Aorta (tissue), 5 donors: Measurements from ENCODE around the gene EIPR1. TPM values are rescaled to one million over a fixed set of nuclear protein-coding genes. Genes with fewer than 3 reads are reported as not detected.

ENCODE experiments used
- ATAC-seq: fragments of 200-7000 bp; cut with Tn5 transposase; one replicate; pipeline ENCODE4 v1.9.1; 2022; ENCODE audit warnings: moderate library complexity; ENCODE audit not compliant: low FRiP score
- DNase-seq, 2 donors: peaks; one replicate each; pipeline ENCODE4 v3.0.0-alpha.2; 2020
- H3K27ac ChIP-seq, 2 donors: one replicate each; pipeline ENCODE4 v1.5.1; 2013; ENCODE audit warnings: low read length in 2 of 2, mild to moderate bottlenecking in 2 of 2, moderate library complexity in 2 of 2, control low read depth in 1 of 2, inconsistent platforms in 1 of 2, low read depth in 1 of 2
- H3K27me3 ChIP-seq, 2 donors: one replicate each; pipeline ENCODE4 v1.6.1; 2013; ENCODE audit warnings: control low read depth in 1 of 2, low read length in 1 of 2, mild to moderate bottlenecking in 1 of 2, moderate library complexity in 1 of 2; ENCODE audit not compliant: insufficient read depth in 2 of 2, control insufficient read depth in 1 of 2
- H3K36me3 ChIP-seq, 2 donors: one replicate each; pipeline ENCODE4 v1.6.1; 2013; ENCODE audit warnings: control low read depth in 1 of 2, low read length in 1 of 2, mild to moderate bottlenecking in 1 of 2; ENCODE audit not compliant: insufficient read depth in 2 of 2, control insufficient read depth in 1 of 2
- H3K4me1 ChIP-seq, 2 donors: one replicate each; pipeline ENCODE4 v1.6.1; 2013; ENCODE audit warnings: low read length in 2 of 2, control low read depth in 1 of 2, mild to moderate bottlenecking in 1 of 2, moderate library complexity in 1 of 2; ENCODE audit not compliant: insufficient read depth in 2 of 2, control insufficient read depth in 1 of 2
- H3K4me3 ChIP-seq, 2 donors: one replicate each; pipeline ENCODE4 v1.5.1; 2013; ENCODE audit warnings: low read length in 2 of 2, control low read depth in 1 of 2, mild to moderate bottlenecking in 1 of 2
- H3K9me3 ChIP-seq: one replicate; pipeline ENCODE4 v1.6.1; 2013; ENCODE audit warnings: mild to moderate bottlenecking, low read length; ENCODE audit not compliant: control insufficient read depth
- WGBS, 2 donors: extraction: QIAGEN DNeasy Blood & Tissue Kit; methylation state at CpG; one replicate each; pipeline ENCODE4 v1.1.7; 2013; 5-methylcytosine and 5-hydroxymethylcytosine counted together
- intact Hi-C, 2 donors: fragments of 100-400 bp; cut with DNase I; formaldehyde crosslinking; loops; one replicate each; pipeline versions ENCODE4 v1.14.2 to v1.15.0; 2022
- polyA plus RNA-seq, 2 donors: library from polyadenylated mRNA; stranded (reverse); fragments of 200-250 nt; gene quantifications; one replicate each; pipeline ENCODE4 v1.2.3, GENCODE V29; 2013
- total RNA-seq, 2 donors: library from RNA; stranded (reverse); fragmentation: NEBNext Ultra II Directional; extraction: Animal tissue kit (Norgen Biotek cat#: 25700); gene quantifications; one replicate each; pipeline ENCODE4 v1.2.1, GENCODE V29; 2021
- donor health status: healthy with polysubstance abuse.
- donor health status: Bipolar disorder and iron deficiency.
- donor health status: DM: no; HTN: no; CAD: no.
- donor health status: DM: no; HTN: no; CAD: no.
- donor health status: DM: yes; HTN: yes; CAD: no.

The EIPR1 gene
- total and polyA plus RNA-seq, 4 donors: 9.7 to 13.7 (median 10.0) TPM

DNA sequence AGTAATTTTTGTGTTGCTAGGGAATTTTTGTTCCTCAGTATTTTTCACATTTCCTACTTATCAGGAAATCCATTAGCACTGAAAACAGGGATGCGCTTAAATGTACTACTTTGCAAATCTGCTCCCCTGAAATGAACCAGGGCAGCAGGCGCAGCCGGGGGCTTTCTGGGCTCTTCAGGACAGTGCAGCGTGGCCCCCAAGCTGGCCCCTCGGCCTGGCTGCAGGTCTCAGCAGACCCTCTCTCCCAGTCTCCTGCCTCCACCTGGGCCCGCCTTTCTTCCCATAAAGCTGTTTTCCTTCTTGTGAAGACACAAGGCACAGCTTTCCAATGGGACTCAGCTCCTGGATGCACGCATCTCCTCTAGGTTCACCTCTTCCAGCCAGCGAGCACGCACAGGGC lies 35.3 kb downstream of the EIPR1 start:
- intact Hi-C loops: no loop called here
- WGBS, 2 donors: 94 to 96% methylated on average over 9 of the region's 9 CpGs
- Histone ChIP-seq H3K4me1 (no peaks in the 10 kb centered on the region), H3K27me3 (no peaks in the 10 kb centered on the region), H3K27ac (no peak overlapping the region), H3K4me3 (no peak overlapping the region), H3K9me3 (no peaks in the 10 kb centered on the region), H3K36me3 (no peaks in the 10 kb centered on the region)
- ATAC-seq (no peak), DNase-seq (no peak)

DNA sequence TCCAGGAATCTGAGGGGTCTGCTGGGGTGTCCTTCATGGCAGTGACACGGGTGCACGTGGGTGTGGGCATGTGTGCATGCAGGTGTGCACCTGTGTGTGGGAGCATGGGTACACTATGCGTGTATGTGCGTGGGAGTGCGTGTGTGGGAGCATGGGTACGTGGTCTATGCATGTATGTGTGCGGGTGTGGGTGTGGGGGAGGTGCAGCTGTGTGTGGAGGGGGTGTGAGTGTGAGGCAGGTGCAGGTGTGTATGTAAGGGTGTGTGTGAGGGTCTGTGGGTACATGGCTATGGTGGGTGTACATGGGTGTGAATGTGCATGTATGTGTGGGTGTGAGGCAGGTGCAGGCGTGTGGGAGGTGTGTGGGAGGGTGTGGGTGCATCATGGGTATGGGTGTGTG lies 36.3 kb downstream of the EIPR1 start:
- WGBS, 2 donors: 95 to 96% methylated on average over 8 of the region's 8 CpGs
- Histone ChIP-seq H3K27me3 (no peaks in the 10 kb centered on the region), H3K4me1 (no peaks in the 10 kb centered on the region), H3K9me3 (no peaks in the 10 kb centered on the region), H3K36me3 (no peaks in the 10 kb centered on the region), H3K27ac (no peak overlapping the region), H3K4me3 (no peak overlapping the region)
- DNase-seq (no peak), ATAC-seq (no peak)
- intact Hi-C loops: no loop called here

DNA sequence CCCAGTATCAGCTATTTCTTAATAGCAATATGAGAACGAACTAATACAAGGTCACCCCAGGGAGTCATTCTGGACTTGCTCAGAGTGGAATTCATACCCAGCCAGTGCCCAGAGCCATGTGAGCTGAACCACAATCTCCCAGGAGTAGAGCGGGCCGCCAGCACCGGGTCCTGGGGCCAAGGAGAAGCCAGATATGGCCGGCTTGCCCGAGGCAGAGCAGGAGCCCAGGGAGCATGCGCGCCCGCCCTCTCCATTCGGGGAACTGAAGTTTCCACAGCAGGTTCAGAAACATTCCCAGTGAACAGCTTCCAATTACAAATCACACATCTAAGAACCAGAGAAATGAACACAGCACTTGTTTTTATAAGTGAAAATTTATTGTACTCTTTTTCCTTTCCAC lies 37.5 kb downstream of the EIPR1 start:
- H3K27ac ChIP-seq: no peak overlapping the region
- 92 to 95% methylated on average over 10 of the region's 10 CpGs for WGBS, 2 donors
- no peak for DNase-seq
- H3K4me1 ChIP-seq: no peaks in the 10 kb centered on the region
- no peaks in the 10 kb centered on the region for H3K27me3 ChIP-seq
- intact Hi-C loops: no loop called here
- H3K4me3 ChIP-seq: no peak overlapping the region
- H3K36me3 ChIP-seq: no peaks in the 10 kb centered on the region
- ATAC-seq: no peak
- H3K9me3 ChIP-seq: no peaks in the 10 kb centered on the region

DNA sequence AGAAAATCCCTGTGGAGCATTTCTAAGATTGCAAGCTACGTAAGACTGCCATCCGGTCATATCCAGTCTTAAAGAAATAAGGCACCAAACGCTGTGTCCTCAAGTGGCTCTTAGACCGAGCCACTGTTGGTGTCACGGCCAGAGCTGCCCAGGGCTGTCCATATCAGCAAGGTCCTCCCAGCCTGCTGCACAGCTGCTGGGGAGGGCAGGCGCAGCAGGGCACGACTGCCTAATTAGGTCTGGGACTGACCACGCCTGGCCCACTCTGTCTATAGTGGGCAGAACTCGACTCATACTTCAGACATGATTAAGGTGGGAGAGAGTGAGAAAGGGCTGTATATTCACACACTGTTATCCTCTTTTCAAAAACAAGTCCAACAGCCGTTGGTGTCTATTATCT lies 39.3 kb downstream of the EIPR1 start:
- DNase-seq: no peak

DNA sequence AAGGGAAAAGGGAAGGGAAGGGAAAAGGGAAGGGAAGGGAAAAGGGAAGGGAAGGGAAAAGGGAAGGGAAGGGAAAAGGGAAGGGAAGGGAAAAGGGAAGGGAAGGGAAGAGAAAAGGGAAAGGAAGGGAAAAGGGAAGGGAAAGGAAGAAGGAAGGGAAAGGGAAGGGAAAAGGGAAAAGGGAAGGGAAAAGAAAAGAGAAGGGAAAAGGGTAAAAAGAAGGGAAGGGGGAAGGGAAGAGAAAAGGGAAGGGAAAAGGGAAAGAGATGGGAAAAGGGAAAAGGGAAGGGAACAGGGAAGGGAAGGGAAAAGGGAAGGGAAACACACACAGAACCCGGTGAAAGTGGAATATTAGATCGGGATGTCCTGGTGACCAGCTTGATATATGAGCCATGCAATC lies 40.8 kb downstream of the EIPR1 start:
- intact Hi-C loops: no loop called here
- 97% methylated on average over 2 of the region's 2 CpGs for WGBS, 2 donors
- H3K36me3 ChIP-seq: peaks cover 0 to 2% of the 10 kb centered on the region in 2 donors
- no peak overlapping the region for H3K27ac ChIP-seq
- ATAC-seq: no peak
- H3K27me3 ChIP-seq: no peaks in the 10 kb centered on the region
- no peaks in the 10 kb centered on the region for H3K9me3 ChIP-seq
- H3K4me1 ChIP-seq: no peaks in the 10 kb centered on the region
- no peak overlapping the region for H3K4me3 ChIP-seq
- no peak for DNase-seq

More for the DNA sequence above, 39.3 kb downstream of the EIPR1 start:
- Histone ChIP-seq H3K27ac (no peak overlapping the region), H3K9me3 (no peaks in the 10 kb centered on the region), H3K36me3 (no peaks in the 10 kb centered on the region), H3K27me3 (no peaks in the 10 kb centered on the region), H3K4me1 (no peaks in the 10 kb centered on the region), H3K4me3 (no peak overlapping the region)
- ATAC-seq: no peak
- intact Hi-C loops: no loop called here
- 91 to 93% methylated on average over 10 of the region's 10 CpGs for WGBS, 2 donors

GRCh38 chr2:3334392-3335345 lies 42.9 kb downstream of the EIPR1 start:
- DNase-seq (no peak), ATAC-seq (peak; percentile 68)
- intact Hi-C loops: no loop called here
- 77 to 83% methylated on average over 24 of the region's 24 CpGs for WGBS, 2 donors
- Histone ChIP-seq H3K4me3 (no peak overlapping the region), H3K27ac (no peak overlapping the region), H3K27me3 (no peaks in the 10 kb centered on the region), H3K36me3 (peaks cover 0 to 4% of the 10 kb centered on the region in 2 donors), H3K9me3 (no peaks in the 10 kb centered on the region), H3K4me1 (no peaks in the 10 kb centered on the region)

- Histone ChIP-seq H3K4me3 (no peak overlapping the region), H3K4me1 (no peaks in the 10 kb centered on the region), H3K27ac (no peak overlapping the region), H3K9me3 (no peaks in the 10 kb centered on the region), H3K36me3 (peaks cover 0 to 4% of the 10 kb centered on the region in 2 donors), H3K27me3 (no peaks in the 10 kb centered on the region)
- no peak for ATAC-seq
- DNase-seq: no peak
- intact Hi-C loops: no loop called here
- WGBS, 2 donors: 72 to 83% methylated on average over 8 of the region's 8 CpGs
Measured at GRCh38 chr2:3332133-3332532, 45.5 kb downstream of the EIPR1 start.

DNA sequence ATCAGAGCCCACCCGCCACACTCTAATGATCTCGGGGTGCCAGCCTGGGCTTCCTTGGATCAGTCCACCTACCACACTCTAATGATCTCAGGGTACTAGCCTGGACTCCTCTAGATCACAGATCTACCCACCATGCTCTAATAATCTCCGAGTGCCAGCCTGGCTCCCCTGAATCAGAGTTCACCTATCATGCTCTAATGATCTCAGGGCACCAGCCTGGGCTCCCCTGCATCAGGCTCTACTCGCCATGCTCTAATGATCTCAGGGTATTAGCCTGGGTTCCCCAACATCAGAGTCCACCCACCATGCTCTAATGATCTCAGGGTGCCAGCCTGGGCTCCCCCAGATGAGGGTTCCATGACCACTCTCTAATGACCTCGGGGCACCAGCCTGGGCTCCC lies 48.1 kb downstream of the EIPR1 start:
- Histone ChIP-seq H3K27ac (no peak overlapping the region), H3K36me3 (peaks cover 0 to 4% of the 10 kb centered on the region in 2 donors), H3K4me1 (no peaks in the 10 kb centered on the region), H3K9me3 (no peaks in the 10 kb centered on the region), H3K27me3 (no peaks in the 10 kb centered on the region), H3K4me3 (no peak overlapping the region)
- DNase-seq (no peak), ATAC-seq (no peak)
- WGBS, 2 donors: 87% methylated on average over 5 of the region's 5 CpGs
- intact Hi-C loops: no loop called here

GRCh38 chr2:3326871-3327270 lies 50.7 kb downstream of the EIPR1 start:
- 87 to 90% methylated on average over 15 of the region's 15 CpGs for WGBS, 2 donors
- peaks cover 0 to 2% of the 10 kb centered on the region in 2 donors for H3K36me3 ChIP-seq
- H3K4me3 ChIP-seq: no peak overlapping the region
- DNase-seq: peak in 1 of 2 donors; percentile 65
- no peaks in the 10 kb centered on the region for H3K4me1 ChIP-seq
- no peak for ATAC-seq
- no peak overlapping the region for H3K27ac ChIP-seq
- no peaks in the 10 kb centered on the region for H3K27me3 ChIP-seq
- H3K9me3 ChIP-seq: no peaks in the 10 kb centered on the region
- intact Hi-C loops: no loop called here
